ENCODE measurements around the gene RXRG. TPM values are rescaled to one million over a fixed set of nuclear protein-coding genes. Genes with fewer than 3 reads are reported as not detected.

The RXRG gene
- total RNA-seq, 6 donors from 2014 or later = 2.3 to 6.1 (median 3.4) TPM; not detected in 2

- no peaks in the 10 kb centered on the region for H3K9me3 ChIP-seq
- H3K27ac ChIP-seq = no peak overlapping the region
- DNase-seq = no peak
- H3K36me3 ChIP-seq = no peaks in the 10 kb centered on the region
- no peak for ATAC-seq (ENCODE audit: low FRiP score in 2 of 2)
- no peak for TF ChIP-seq CTCF (IDR thresholded peaks at IDR 0.05)
- TF ChIP-seq POLR2AphosphoS5 (IDR thresholded peaks at IDR 0.05) = no peak
- TF ChIP-seq POLR2A (IDR thresholded peaks at IDR 0.05) = no peak
- WGBS, 2 donors = 87 to 91% methylated on average over 4 of the region's 4 CpGs
- peaks cover 0 to 5% (median 0%) of the 10 kb centered on the region in 4 donors for H3K4me1 ChIP-seq
- no peak overlapping the region for H3K4me3 ChIP-seq
- H3K27me3 ChIP-seq = no peaks in the 10 kb centered on the region
These were observed 37.5 kb downstream of the RXRG start for GRCh38 chr1:165407398-165407797.

- DNase-seq (peak in 1 of 2 donors; percentile 29), ATAC-seq (ENCODE audit: low FRiP score in 2 of 2) (peak; percentile 42 to 52)
- 43 to 55% methylated on average over 2 to 3 of the region's 3 CpGs for WGBS, 2 donors
- H3K9me3 ChIP-seq = no peaks in the 10 kb centered on the region
- no peaks in the 10 kb centered on the region for H3K36me3 ChIP-seq
- H3K4me1 ChIP-seq = peaks cover 0 to 5% (median 0%) of the 10 kb centered on the region in 4 donors
- no peak overlapping the region for H3K4me3 ChIP-seq
- TF ChIP-seq POLR2AphosphoS5 (IDR thresholded peaks at IDR 0.05) = no peak
- peak; percentile 26 to 80 (median 50) for TF ChIP-seq CTCF (IDR thresholded peaks at IDR 0.05)
- TF ChIP-seq EP300 (IDR thresholded peaks at IDR 0.05) = no peak
- TF ChIP-seq POLR2A (IDR thresholded peaks at IDR 0.05) = no peak
- no peaks in the 10 kb centered on the region for H3K27me3 ChIP-seq
- H3K27ac ChIP-seq = no peak overlapping the region
These were observed 41.0 kb downstream of the RXRG start for GRCh38 chr1:165403835-165404482.

GRCh38 chr1:165402517-165403111 is 42.3 kb downstream of the RXRG start:
- TF ChIP-seq POLR2A (IDR thresholded peaks at IDR 0.05) (no peak), CTCF (IDR thresholded peaks at IDR 0.05) (no peak), POLR2AphosphoS5 (IDR thresholded peaks at IDR 0.05) (no peak), EP300 (IDR thresholded peaks at IDR 0.05) (no peak)
- no peak for DNase-seq
- H3K27ac ChIP-seq = no peak overlapping the region
- no peaks in the 10 kb centered on the region for H3K27me3 ChIP-seq
- no peaks in the 10 kb centered on the region for H3K9me3 ChIP-seq
- no peak for ATAC-seq (ENCODE audit: low FRiP score in 2 of 2)
- H3K36me3 ChIP-seq = no peaks in the 10 kb centered on the region
- peaks cover 0 to 6% (median 6%) of the 10 kb centered on the region in 4 donors for H3K4me1 ChIP-seq
- 90% methylated on average over 4 of the region's 4 CpGs for WGBS, 2 donors
- no peak overlapping the region for H3K4me3 ChIP-seq

GRCh38 chr1:165397944-165398343 is 47.0 kb downstream of the RXRG start:
- TF ChIP-seq EP300 (IDR thresholded peaks at IDR 0.05) (no peak), POLR2AphosphoS5 (IDR thresholded peaks at IDR 0.05) (no peak), POLR2A (IDR thresholded peaks at IDR 0.05) (no peak), CTCF (IDR thresholded peaks at IDR 0.05) (no peak)
- Histone ChIP-seq H3K9me3 (no peaks in the 10 kb centered on the region), H3K4me1 (peaks cover 5 to 14% (median 11%) of the 10 kb centered on the region in 4 donors), H3K27ac (no peak overlapping the region), H3K4me3 (no peak overlapping the region), H3K27me3 (no peaks in the 10 kb centered on the region), H3K36me3 (no peaks in the 10 kb centered on the region)
- DNase-seq = no peak
- 15 to 36% methylated on average over 4 of the region's 4 CpGs for WGBS, 2 donors
- peak in 1 of 2 donors; percentile 75 for ATAC-seq (ENCODE audit: low FRiP score in 2 of 2)
